Panc1 (cell line): ENCODE data around the gene ZG16.

Source experiments
- POLR2AphosphoS5 ChIP-seq: IDR thresholded peaks from 2 replicates; pipeline ENCODE4 v1.6.1; 2012; ENCODE audit warnings: mild to moderate bottlenecking, low read depth, low read length, moderate library complexity
- SIN3A ChIP-seq: IDR thresholded peaks from 2 replicates; pipeline ENCODE4 v1.6.1; 2012; ENCODE audit warnings: low read depth, mild to moderate bottlenecking, low read length, moderate library complexity, borderline replicate concordance; ENCODE audit not compliant: insufficient read depth
- TF ChIP-seq, protein P1 (sequence below): fragments of 450-650 bp; IDR thresholded peaks from 2 replicates; pipeline ENCODE4 v1.5.1; 2017; ENCODE audit warnings: mild to moderate bottlenecking
- TF ChIP-seq, protein P2 (sequence below), 2 experiments: IDR thresholded peaks; 2 replicates each; pipeline ENCODE4 v1.6.1; 2011 to 2012; ENCODE audit warnings: low read depth in 2 of 2, control low read depth in 1 of 2, low read length in 1 of 2, mild to moderate bottlenecking in 1 of 2, moderate library complexity in 1 of 2; ENCODE audit not compliant: insufficient read depth in 1 of 2

DNA sequence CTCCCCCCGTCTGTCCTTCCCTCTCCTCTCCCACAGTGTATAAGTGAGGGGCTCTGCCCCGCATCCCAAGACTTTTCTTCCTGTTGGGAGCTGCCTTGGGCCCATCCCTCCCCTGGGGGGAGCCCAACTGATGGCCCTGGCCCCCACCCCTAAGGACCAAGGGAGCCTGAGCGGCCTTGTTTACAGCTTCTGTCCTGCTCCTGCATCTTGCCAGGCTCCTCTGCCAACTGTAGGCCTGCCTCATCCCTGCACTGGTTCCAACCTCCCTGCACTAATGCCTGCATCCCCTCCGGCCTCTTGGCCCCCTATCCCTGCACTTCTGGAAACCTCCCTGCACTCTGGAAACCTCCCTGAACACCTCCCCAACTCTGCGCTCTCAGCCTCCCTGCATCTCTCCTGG, 36.5 kb downstream of the ZG16 start:
- TF ChIP-seq POLR2AphosphoS5 = no peak
- TF ChIP-seq, protein P1, sequence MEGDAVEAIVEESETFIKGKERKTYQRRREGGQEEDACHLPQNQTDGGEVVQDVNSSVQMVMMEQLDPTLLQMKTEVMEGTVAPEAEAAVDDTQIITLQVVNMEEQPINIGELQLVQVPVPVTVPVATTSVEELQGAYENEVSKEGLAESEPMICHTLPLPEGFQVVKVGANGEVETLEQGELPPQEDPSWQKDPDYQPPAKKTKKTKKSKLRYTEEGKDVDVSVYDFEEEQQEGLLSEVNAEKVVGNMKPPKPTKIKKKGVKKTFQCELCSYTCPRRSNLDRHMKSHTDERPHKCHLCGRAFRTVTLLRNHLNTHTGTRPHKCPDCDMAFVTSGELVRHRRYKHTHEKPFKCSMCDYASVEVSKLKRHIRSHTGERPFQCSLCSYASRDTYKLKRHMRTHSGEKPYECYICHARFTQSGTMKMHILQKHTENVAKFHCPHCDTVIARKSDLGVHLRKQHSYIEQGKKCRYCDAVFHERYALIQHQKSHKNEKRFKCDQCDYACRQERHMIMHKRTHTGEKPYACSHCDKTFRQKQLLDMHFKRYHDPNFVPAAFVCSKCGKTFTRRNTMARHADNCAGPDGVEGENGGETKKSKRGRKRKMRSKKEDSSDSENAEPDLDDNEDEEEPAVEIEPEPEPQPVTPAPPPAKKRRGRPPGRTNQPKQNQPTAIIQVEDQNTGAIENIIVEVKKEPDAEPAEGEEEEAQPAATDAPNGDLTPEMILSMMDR = no peak
- TF ChIP-seq, protein P2, sequence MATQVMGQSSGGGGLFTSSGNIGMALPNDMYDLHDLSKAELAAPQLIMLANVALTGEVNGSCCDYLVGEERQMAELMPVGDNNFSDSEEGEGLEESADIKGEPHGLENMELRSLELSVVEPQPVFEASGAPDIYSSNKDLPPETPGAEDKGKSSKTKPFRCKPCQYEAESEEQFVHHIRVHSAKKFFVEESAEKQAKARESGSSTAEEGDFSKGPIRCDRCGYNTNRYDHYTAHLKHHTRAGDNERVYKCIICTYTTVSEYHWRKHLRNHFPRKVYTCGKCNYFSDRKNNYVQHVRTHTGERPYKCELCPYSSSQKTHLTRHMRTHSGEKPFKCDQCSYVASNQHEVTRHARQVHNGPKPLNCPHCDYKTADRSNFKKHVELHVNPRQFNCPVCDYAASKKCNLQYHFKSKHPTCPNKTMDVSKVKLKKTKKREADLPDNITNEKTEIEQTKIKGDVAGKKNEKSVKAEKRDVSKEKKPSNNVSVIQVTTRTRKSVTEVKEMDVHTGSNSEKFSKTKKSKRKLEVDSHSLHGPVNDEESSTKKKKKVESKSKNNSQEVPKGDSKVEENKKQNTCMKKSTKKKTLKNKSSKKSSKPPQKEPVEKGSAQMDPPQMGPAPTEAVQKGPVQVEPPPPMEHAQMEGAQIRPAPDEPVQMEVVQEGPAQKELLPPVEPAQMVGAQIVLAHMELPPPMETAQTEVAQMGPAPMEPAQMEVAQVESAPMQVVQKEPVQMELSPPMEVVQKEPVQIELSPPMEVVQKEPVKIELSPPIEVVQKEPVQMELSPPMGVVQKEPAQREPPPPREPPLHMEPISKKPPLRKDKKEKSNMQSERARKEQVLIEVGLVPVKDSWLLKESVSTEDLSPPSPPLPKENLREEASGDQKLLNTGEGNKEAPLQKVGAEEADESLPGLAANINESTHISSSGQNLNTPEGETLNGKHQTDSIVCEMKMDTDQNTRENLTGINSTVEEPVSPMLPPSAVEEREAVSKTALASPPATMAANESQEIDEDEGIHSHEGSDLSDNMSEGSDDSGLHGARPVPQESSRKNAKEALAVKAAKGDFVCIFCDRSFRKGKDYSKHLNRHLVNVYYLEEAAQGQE (IDR thresholded peaks at IDR 0.05; ENCODE audit: insufficient read depth in 1 of 2, low read depth in 2 of 2, low read length in 1 of 2) = no peak
- TF ChIP-seq SIN3A = no peak
